ENCODE measurements around the gene COL13A1.

- TF ChIP-seq POLR2A (IDR thresholded peaks at IDR 0.05): no peak
- no peak for TF ChIP-seq CTCF (IDR thresholded peaks at IDR 0.05)
These were observed 89.4 kb downstream of the COL13A1 start for GRCh38 chr10:69891057-69891617.
